Astrocyte of the cerebellum (primary cell): ENCODE data around the gene STYXL2.
A peak's percentile ranks its signal among the peaks of the same experiment; 100 is the strongest.

ENCODE experiments used
- DNase-seq: peaks from one replicate; pipeline ENCODE4 v3.0.0-alpha.2; 2011; ENCODE audit warnings: low read depth
- H3K4me3 ChIP-seq: 2 replicates; pipeline ENCODE4 v1.5.1; 2011; ENCODE audit warnings: mild to moderate bottlenecking, low read depth, low read length, moderate library complexity
- in situ Hi-C: cut with HindIII; loops from 2 replicates; pipeline ENCODE4 v1.10.0; 2017; ENCODE audit warnings: low sequenced_read_pairs
- TF ChIP-seq, protein P1 (sequence below): IDR thresholded peaks from 2 replicates; pipeline ENCODE4 v1.5.1; 2012; ENCODE audit warnings: low read length, low read depth, moderate library complexity, mild to moderate bottlenecking; ENCODE audit errors: missing control alignments

The STYXL2 gene

GRCh38 chr1:167135281-167135840 lies 41.5 kb downstream of the STYXL2 start:
- TF ChIP-seq, protein P1, sequence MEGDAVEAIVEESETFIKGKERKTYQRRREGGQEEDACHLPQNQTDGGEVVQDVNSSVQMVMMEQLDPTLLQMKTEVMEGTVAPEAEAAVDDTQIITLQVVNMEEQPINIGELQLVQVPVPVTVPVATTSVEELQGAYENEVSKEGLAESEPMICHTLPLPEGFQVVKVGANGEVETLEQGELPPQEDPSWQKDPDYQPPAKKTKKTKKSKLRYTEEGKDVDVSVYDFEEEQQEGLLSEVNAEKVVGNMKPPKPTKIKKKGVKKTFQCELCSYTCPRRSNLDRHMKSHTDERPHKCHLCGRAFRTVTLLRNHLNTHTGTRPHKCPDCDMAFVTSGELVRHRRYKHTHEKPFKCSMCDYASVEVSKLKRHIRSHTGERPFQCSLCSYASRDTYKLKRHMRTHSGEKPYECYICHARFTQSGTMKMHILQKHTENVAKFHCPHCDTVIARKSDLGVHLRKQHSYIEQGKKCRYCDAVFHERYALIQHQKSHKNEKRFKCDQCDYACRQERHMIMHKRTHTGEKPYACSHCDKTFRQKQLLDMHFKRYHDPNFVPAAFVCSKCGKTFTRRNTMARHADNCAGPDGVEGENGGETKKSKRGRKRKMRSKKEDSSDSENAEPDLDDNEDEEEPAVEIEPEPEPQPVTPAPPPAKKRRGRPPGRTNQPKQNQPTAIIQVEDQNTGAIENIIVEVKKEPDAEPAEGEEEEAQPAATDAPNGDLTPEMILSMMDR: no peak

GRCh38 chr1:167136191-167136614 lies 42.3 kb downstream of the STYXL2 start:
- in situ Hi-C loops: no loop called here
- TF ChIP-seq, protein P1: no peak
- DNase-seq: peak; percentile 47
- no peak overlapping the region for H3K4me3 ChIP-seq

More at GRCh38 chr1:167135281-167135840, 41.5 kb downstream of the STYXL2 start:
- in situ Hi-C loops: no loop called here
- H3K4me3 ChIP-seq: no peak overlapping the region
- DNase-seq: no peak

- DNase-seq: no peak
- H3K4me3 ChIP-seq: no peak overlapping the region
- in situ Hi-C loops: no loop called here
- TF ChIP-seq, protein P1: no peak
Observed at GRCh38 chr1:167136806-167137205, 42.9 kb downstream of the STYXL2 start.

DNA sequence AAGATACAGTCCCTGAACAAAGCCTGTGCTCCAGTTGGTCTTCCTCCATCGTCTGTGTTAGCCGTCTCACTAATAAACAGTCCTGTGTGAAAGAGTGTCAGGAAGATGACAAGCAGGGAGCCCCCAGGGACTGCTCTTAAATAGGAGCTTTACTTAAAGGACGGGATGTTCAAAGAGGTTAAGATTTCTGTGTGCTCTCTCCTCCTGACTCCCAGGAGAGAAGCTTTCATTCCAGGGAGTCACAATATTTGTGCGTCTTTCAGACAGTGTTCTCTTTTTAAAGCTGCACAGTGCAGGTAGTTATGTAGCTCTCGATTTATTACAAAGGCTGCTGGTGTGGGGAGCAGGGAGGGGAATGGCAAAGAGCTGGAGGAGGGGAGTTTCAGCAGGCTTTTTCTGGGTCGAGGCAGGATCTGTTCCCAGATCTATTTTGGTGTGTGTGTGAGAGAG lies 43.5 kb downstream of the STYXL2 start:
- in situ Hi-C loops: no loop called here
- TF ChIP-seq, protein P1: no peak

DNA sequence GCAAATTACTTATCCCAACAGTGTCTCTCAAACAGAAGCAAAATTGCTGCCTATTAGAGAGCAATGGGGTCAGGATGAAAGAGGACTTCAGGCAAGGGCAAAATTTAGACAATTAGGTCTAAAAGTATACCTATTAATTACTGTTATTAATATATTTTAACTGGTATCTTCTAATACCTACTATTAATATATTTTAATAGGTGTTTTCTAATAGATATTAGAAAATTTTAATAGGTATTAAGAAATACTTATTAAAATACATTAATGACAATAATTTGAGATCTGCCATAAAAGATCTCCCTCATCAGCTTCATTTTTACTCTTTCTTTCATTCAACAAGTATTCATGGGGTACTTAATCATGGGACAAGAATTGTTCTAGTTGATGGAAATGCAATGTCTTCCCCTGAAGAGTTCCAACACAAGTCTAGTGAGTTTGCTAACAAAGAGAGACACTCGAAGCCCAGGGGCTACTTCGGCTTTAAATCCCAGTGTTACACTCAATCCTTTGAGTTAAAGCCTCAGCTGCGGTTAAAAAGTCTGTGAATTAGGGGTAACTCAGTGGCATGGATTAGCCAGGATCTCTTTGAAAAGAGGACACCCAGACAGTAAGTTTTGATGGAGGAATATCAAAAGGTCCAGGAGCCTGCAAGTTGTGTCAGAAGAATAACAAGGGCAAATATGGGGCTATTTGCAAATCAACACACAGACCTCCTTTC lies 44.1 kb downstream of the STYXL2 start:
- no peak overlapping the region for H3K4me3 ChIP-seq
- DNase-seq: no peak
- in situ Hi-C loops: no loop called here
- TF ChIP-seq, protein P1: no peak

More for the DNA sequence above, 43.5 kb downstream of the STYXL2 start:
- DNase-seq: no peak
- H3K4me3 ChIP-seq: no peak overlapping the region

- no peak for DNase-seq
- no peak overlapping the region for H3K4me3 ChIP-seq
- in situ Hi-C loops: no loop called here
- TF ChIP-seq, protein P1: no peak
Observed at GRCh38 chr1:167138703-167139102, 44.8 kb downstream of the STYXL2 start.
